ENCODE measurements around the gene PDLIM7. TPM values are rescaled to one million over a fixed set of nuclear protein-coding genes. Genes with fewer than 3 reads are reported as not detected.

The PDLIM7 gene
- total and polyA plus RNA-seq, 2 experiments from 2014 or later: 94.7 to 128 TPM

DNA sequence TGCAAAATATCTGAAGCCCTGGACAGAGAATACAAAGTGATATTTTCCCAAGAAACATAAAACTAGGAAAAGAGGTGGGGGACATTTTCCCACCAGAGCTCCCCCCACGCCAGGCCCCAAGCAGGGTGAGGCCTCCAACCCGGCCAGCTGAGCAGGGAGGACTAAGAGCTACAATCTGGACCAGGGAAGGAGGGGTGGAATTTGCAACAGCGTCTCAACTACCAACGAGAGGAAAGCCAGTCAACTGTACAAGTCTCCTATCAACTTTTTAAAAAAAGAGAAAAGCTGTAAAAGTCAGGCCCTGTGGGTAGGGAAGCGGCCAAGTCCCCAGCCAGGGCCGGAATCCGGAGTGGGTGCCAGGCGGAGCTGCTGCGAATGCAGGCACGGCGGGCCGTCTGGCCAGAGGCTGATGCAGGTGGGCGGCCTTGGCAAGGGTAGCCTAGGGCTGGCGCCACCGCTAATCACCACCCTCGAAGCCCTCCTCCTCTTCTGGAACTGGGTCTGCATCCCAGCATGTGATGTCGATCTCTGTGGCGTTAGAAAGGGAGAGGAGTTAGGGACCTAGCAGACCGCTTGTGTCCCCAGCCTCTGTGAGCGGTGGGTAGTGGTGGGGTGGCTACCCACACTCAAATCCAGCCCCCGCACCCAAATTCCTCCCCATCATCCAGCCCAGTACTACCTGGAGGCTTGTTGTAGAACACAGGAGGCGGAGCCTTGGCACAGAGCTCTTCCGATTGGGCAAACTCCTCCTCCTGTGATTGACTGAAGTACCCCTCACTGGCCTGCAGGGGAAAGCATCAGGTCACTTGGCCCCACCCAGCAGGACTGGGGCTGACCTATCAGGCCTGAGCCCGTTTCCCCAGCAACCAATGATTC is 40.2 kb downstream of the PDLIM7 start:
- Histone ChIP-seq H3K4me2 (peak overlapping the region; percentile 60), H2AFZ (no peak overlapping the region)

More for the DNA sequence above, 40.2 kb downstream of the PDLIM7 start:
- TF ChIP-seq, protein P1, sequence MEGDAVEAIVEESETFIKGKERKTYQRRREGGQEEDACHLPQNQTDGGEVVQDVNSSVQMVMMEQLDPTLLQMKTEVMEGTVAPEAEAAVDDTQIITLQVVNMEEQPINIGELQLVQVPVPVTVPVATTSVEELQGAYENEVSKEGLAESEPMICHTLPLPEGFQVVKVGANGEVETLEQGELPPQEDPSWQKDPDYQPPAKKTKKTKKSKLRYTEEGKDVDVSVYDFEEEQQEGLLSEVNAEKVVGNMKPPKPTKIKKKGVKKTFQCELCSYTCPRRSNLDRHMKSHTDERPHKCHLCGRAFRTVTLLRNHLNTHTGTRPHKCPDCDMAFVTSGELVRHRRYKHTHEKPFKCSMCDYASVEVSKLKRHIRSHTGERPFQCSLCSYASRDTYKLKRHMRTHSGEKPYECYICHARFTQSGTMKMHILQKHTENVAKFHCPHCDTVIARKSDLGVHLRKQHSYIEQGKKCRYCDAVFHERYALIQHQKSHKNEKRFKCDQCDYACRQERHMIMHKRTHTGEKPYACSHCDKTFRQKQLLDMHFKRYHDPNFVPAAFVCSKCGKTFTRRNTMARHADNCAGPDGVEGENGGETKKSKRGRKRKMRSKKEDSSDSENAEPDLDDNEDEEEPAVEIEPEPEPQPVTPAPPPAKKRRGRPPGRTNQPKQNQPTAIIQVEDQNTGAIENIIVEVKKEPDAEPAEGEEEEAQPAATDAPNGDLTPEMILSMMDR (conservative IDR thresholded peaks at IDR 0.05; ENCODE audit: low read depth in 2 of 2): peak; percentile 13 to 36; a peak in 1 of 4 replicates
- TF ChIP-seq, protein P2, sequence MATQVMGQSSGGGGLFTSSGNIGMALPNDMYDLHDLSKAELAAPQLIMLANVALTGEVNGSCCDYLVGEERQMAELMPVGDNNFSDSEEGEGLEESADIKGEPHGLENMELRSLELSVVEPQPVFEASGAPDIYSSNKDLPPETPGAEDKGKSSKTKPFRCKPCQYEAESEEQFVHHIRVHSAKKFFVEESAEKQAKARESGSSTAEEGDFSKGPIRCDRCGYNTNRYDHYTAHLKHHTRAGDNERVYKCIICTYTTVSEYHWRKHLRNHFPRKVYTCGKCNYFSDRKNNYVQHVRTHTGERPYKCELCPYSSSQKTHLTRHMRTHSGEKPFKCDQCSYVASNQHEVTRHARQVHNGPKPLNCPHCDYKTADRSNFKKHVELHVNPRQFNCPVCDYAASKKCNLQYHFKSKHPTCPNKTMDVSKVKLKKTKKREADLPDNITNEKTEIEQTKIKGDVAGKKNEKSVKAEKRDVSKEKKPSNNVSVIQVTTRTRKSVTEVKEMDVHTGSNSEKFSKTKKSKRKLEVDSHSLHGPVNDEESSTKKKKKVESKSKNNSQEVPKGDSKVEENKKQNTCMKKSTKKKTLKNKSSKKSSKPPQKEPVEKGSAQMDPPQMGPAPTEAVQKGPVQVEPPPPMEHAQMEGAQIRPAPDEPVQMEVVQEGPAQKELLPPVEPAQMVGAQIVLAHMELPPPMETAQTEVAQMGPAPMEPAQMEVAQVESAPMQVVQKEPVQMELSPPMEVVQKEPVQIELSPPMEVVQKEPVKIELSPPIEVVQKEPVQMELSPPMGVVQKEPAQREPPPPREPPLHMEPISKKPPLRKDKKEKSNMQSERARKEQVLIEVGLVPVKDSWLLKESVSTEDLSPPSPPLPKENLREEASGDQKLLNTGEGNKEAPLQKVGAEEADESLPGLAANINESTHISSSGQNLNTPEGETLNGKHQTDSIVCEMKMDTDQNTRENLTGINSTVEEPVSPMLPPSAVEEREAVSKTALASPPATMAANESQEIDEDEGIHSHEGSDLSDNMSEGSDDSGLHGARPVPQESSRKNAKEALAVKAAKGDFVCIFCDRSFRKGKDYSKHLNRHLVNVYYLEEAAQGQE (IDR thresholded peaks at IDR 0.05; ENCODE audit: unreplicated experiment): no peak
- peak; percentile 64 for TF ChIP-seq CREB1 (CRISPR knock-in tag; IDR thresholded peaks at IDR 0.05; ENCODE audit: low read depth)
- TF ChIP-seq, protein P3, sequence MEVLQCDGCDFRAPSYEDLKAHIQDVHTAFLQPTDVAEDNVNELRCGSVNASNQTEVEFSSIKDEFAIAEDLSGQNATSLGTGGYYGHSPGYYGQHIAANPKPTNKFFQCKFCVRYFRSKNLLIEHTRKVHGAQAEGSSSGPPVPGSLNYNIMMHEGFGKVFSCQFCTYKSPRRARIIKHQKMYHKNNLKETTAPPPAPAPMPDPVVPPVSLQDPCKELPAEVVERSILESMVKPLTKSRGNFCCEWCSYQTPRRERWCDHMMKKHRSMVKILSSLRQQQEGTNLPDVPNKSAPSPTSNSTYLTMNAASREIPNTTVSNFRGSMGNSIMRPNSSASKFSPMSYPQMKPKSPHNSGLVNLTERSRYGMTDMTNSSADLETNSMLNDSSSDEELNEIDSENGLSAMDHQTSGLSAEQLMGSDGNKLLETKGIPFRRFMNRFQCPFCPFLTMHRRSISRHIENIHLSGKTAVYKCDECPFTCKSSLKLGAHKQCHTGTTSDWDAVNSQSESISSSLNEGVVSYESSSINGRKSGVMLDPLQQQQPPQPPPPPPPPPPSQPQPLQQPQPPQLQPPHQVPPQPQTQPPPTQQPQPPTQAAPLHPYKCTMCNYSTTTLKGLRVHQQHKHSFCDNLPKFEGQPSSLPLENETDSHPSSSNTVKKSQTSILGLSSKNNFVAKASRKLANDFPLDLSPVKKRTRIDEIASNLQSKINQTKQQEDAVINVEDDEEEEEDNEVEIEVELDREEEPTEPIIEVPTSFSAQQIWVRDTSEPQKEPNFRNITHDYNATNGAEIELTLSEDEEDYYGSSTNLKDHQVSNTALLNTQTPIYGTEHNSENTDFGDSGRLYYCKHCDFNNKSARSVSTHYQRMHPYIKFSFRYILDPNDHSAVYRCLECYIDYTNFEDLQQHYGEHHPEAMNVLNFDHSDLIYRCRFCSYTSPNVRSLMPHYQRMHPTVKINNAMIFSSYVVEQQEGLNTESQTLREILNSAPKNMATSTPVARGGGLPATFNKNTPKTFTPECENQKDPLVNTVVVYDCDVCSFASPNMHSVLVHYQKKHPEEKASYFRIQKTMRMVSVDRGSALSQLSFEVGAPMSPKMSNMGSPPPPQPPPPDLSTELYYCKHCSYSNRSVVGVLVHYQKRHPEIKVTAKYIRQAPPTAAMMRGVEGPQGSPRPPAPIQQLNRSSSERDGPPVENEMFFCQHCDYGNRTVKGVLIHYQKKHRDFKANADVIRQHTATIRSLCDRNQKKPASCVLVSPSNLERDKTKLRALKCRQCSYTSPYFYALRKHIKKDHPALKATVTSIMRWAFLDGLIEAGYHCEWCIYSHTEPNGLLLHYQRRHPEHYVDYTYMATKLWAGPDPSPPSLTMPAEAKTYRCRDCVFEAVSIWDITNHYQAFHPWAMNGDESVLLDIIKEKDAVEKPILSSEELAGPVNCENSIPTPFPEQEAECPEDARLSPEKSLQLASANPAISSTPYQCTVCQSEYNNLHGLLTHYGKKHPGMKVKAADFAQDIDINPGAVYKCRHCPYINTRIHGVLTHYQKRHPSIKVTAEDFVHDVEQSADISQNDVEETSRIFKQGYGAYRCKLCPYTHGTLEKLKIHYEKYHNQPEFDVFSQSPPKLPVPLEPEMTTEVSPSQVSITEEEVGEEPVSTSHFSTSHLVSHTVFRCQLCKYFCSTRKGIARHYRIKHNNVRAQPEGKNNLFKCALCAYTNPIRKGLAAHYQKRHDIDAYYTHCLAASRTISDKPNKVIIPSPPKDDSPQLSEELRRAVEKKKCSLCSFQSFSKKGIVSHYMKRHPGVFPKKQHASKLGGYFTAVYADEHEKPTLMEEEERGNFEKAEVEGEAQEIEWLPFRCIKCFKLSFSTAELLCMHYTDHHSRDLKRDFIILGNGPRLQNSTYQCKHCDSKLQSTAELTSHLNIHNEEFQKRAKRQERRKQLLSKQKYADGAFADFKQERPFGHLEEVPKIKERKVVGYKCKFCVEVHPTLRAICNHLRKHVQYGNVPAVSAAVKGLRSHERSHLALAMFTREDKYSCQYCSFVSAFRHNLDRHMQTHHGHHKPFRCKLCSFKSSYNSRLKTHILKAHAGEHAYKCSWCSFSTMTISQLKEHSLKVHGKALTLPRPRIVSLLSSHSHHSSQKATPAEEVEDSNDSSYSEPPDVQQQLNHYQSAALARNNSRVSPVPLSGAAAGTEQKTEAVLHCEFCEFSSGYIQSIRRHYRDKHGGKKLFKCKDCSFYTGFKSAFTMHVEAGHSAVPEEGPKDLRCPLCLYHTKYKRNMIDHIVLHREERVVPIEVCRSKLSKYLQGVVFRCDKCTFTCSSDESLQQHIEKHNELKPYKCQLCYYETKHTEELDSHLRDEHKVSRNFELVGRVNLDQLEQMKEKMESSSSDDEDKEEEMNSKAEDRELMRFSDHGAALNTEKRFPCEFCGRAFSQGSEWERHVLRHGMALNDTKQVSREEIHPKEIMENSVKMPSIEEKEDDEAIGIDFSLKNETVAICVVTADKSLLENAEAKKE (CRISPR knock-in tag; IDR thresholded peaks at IDR 0.05): no peak
- Mint-ChIP-seq H3K4me1 (peaks cover 25% of the 10 kb centered on the region), H3K9me3 (peaks cover 3% of the 10 kb centered on the region; the same call in 2 of the 3 replicates), H3K36me3 (ENCODE audit: low read depth) (peaks cover 49% of the 10 kb centered on the region), H3K27me3 (ENCODE audit: insufficient read depth, low read depth, poor library complexity) (peaks cover 51% of the 10 kb centered on the region), H3K4me3 (peak overlapping the region; percentile 62), H3K27ac (peak overlapping the region; percentile 97)
- ATAC-seq: peak; percentile 40
- H3K4me3 ChIP-seq: 0 out of 2 replicates have a peak overlapping the region, but pooled peaks have one; percentile 21
- peaks cover 23% of the 10 kb centered on the region for H3K36me3 ChIP-seq (ENCODE audit: insufficient read depth)
- H3F3A ChIP-seq (replicated peaks; ENCODE audit: low read depth): peaks cover 51% of the 10 kb centered on the region
- H3K4me1 ChIP-seq (ENCODE audit: insufficient read depth): peaks cover 19% of the 10 kb centered on the region
- H3K9me2 ChIP-seq (ENCODE audit: insufficient read depth): no peaks in the 10 kb centered on the region
- no peaks in the 10 kb centered on the region; the same call in 1 of the 2 replicates for H3K79me2 ChIP-seq (replicated peaks; ENCODE audit: insufficient read depth)
- peak overlapping the region; percentile 87 for H3K27ac ChIP-seq (ENCODE audit: low read depth)
- DNase-seq (ENCODE audit: low spot score): peak; percentile 100
- H4K20me1 ChIP-seq (replicated peaks; ENCODE audit: insufficient read depth): peaks cover 21% of the 10 kb centered on the region
- H3K27me3 ChIP-seq (ENCODE audit: insufficient read depth): peaks cover 16% of the 10 kb centered on the region
